ENCODE results near the gene INHBB.
"Not testable (repeated sequence)": the region's sequence is repeated elsewhere in the genome, so short reads cannot be mapped to it uniquely, and the experiment has no call there.

Gene INHBB

DNA sequence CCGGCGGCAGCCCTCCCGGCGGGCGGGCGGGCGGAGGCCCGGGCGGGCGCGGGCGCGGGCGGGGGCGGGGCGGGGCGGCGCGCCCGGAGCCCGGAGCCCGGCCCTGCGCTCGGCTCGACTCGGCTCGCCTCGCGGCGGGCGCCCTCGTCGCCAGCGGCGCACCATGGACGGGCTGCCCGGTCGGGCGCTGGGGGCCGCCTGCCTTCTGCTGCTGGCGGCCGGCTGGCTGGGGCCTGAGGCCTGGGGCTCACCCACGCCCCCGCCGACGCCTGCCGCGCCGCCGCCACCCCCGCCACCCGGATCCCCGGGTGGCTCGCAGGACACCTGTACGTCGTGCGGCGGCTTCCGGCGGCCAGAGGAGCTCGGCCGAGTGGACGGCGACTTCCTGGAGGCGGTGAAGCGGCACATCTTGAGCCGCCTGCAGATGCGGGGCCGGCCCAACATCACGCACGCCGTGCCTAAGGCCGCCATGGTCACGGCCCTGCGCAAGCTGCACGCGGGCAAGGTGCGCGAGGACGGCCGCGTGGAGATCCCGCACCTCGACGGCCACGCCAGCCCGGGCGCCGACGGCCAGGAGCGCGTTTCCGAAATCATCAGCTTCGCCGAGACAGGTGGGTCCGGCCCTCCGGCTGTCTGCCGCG is at the start of gene INHBB:
Gene INHBB (plus strand): TSS at position 111 of the 641 bp plus-strand sequence. CDS start 53 bp downstream, at position 164.
- DNase-seq (ENCODE audit: low spot score), result peak; percentile 36

DNA sequence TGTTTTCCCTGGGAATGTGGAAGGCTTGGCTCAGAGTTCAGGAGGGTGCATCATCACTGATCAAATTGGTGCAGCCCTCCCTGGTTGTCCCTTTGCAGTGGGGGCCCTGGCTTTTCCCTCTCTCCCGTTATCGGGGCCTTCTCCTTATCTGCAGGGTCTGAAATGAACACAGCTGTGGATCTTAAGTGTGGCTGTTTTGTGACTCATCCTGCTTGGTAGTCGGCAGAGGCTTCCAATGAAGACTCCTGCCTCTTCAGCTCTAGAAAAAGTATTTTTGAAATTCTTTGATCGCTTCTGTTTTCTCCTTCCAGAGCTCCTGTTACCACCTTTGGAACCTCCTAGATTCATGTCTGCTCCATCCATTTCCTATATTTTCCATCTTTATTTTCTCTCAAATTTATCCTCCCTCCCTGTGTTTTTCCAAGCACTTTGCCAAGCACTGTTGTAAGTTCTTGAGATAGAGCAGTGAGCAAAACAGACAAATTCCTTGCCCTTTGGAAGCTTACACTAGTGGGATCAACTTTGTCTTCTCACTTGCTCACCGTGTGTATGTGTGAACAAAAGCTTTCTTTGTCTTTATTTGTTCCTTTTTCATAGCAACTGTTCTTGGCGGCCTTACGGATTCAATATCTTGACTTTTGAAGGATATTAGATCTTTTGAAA is 47.6 kb upstream of the INHBB start:
- DNase-seq (ENCODE audit: low spot score), result peak; percentile 31

DNA sequence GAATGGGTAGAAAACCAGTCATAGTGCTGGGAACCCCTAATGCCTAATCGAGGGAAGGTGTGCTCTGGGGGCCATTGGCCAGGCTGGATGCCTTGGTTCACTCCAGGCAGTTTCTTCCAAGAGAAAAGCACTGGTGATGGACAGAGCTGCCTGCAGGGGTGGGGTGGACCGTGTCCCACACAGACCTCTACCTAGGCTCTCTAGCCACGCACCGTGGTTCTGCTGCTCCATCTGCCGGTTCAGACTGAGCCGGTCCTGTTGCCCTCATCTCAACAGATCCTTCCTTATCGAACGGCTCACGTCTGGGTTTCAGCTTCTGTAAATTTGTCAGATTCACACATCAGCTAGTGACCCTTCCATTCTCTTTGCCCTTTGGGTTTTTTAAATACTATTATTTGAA is 46.9 kb upstream of the INHBB start:
- no peak for DNase-seq (ENCODE audit: low spot score)

DNA sequence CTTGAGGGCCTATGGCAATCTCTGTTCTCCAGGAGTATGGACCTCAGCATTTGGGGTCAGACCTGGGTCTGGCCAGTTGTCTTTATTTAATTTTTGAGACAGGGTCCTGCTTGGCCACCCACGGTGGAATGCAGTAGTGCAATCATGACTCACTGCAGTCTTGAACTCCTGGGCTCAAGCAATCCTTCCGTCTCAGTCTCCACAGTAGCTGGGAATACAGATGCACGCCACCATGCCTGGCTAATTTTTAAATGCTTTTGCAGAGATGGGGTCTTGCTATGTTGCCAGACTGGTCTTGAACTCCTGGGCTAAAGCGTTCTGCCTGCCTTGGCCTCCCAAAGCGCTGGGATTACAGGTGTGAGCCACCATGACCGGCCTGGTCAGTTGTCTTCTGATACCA is 46.4 kb upstream of the INHBB start:
- no peak for DNase-seq (ENCODE audit: low spot score)

DNA sequence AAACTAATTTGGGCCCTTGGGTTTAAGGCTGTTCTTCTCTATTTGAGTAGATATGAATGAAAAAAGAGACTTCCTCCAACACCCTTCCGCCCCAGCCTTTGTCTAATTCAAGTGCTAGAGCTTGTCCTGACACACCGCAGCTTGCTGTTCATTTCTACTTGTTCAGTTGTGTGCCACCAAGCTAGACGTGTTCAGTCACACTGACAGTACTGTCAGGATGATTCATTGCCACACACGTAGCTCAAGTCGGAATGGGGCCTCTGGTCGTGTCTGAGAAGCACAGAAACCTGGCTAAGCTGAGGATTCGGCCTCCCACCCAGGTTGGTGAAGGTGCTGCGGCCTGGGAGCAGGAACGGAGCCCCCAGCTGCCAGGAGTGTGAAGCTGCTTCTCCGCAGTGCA is 45.6 kb upstream of the INHBB start:
- DNase-seq (ENCODE audit: low spot score), result no peak

DNA sequence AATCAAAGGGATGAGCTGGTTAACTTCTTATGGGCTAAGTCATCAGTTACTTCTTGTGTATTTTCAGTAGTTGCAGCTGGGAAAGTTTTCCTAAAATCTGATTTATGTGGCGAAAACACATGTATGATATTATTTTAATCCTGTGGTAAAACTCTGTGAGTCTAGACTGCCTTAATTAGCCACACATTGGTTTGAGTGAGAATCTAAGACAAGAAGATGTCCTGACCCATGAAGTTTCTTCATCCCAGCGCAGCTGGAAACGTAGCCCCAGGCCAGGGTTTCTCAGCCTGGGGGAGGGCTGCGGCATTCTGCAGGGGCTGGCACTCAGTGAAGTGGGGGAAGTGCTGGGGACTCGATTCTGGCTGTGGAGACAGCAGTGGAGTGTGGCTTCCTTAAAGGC is 44.7 kb upstream of the INHBB start:
- DNase-seq (ENCODE audit: low spot score), result no peak

DNA sequence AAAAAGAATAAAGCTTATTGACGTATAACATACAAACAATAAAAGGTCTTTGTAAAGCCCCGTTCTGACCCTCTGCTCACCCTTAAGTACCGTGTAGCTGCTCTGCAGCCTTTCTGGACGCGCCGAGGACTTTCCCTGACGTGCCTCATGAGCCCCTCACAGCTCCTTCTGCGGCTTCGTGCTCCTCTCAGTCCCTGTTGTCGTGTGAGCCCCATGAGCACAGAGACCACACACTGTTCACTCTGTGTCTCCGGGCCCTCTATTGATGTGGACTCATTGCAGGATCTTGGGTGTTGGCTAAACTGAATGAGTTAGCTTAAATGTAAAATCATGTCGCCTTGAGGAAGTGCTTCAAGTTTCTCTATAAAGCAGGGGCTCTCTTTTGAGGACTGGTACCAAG is 43.6 kb upstream of the INHBB start:
- no peak for DNase-seq (ENCODE audit: low spot score)

DNA sequence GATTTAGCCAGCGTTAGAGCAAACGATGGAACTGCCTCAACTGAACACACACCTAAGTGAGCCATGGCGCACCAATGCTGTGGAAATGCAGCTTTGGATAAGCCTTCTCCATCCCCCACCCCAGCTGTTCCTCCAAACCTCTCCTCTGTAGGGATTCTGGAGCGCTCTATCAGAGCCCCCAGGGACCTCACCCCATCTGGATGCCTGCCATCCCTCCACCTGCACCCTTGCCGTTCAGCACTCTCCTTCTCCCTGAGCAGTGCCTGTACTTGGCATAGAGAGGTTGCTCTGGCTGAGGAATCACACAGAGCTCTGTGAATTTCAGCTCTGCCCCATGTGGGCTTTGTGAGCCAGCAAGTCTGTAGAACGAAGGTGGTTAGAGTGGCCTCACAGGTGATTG is 42.8 kb upstream of the INHBB start:
- no peak for DNase-seq (ENCODE audit: low spot score)

DNA sequence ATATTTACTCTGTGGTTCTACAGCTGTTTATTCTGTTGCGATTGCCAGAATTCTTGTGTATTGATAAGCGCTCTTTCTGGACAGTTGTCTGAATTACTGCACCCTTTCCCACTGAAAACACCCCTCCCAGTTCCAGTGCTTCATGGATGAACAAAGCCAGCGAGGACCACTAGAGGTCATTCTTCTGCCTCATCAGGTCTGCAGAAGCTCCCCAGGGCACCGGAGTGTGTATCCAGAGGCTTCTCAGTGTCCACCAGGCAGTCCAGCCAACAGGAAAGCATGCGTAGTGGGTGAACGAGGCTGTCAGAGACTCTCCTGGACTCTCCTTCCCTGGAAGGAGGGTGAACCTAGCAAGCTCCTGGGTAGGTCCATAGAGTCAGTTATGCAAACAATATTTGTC is 40.6 kb upstream of the INHBB start:
- no peak for DNase-seq (ENCODE audit: low spot score)

DNA sequence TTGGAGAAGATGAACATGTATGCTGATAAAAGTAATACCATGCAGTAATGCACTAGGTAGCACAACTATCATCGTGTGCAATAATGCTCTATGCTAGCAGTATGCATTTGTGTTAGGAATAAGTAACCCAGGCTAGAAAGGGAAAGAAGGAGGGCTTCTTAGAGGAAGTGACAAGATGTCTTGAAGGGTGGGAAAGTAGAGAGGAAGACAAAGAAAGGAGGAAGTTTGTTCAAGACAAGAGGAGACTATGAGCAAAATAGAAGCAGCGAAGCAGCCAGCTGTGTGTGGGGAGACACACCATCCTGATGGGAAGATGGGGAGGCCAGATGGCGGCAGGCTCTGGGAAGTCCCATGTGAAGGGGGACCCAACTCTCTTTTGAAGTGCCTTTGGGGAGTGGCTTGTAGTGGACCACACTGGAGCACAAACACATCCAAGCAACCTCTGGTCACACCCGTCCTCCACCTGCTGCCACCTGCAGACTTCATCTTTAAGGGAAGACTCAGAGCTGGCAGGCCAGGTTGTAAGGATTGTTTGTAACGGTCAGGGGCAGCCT is 39.9 kb upstream of the INHBB start:
- DNase-seq (ENCODE audit: low spot score), result no peak

DNA sequence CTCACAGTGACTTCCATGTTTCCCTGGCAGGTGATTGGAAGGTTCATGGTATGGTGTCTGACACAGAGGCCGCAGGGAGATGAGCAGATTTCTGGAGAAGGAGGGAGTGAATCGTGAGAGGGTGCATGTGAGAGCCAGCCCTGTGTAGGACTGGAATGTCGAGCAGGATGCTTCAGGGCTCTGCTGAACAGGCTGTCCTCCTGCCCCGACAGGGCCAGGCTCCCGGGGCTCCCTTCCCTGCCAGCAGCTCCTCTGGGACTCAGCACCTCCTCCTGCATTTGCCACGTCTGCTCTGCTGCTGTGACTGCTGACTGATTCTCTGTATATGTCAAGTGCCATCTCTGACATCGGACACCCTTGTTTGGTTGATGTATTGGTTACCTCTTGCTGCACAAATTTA is 38.5 kb upstream of the INHBB start:
- DNase-seq (ENCODE audit: low spot score), result no peak

DNA sequence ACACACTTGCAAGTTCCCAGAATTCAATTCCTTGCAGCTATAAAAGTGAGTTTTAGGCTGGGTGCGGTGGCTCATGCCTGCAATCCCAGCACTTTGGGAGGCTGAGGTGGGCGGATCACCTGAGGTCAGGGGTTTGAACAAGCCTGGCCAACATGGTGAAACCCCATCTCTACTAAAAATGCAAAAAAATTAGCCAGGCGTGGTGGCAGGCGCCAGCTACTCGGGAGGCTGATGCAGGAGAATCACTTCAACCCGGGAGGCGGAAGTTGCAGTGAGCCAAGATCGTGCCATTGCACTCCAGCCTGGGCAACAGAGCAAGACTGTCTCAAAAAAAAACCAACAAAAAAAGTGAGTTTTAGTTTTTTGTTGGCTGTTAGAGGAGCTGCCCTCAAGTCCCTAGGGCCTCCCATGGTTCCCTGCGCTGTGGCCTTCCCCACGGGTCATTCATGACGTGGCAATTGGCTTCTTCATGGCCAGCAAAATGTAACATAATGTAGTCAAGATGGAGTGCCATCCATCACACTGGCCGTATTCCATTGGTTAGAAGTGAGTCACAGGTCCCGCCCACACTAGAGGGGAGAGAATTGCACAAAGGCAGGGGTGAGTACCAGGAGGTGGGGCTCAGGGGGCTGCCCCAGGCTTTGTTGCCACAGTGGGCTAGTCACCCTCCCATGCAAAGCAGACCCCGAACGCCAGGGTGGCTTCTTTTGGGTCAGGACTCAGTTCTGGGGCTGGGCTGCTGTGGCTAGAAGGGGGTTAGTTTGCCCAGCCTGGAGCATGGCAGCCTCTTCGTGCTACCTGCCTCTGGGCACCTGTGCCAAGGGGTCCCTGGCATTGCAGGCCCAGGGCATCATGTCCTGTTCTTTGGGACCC is 37.7 kb upstream of the INHBB start:
- DNase-seq (ENCODE audit: low spot score), result no peak

DNA sequence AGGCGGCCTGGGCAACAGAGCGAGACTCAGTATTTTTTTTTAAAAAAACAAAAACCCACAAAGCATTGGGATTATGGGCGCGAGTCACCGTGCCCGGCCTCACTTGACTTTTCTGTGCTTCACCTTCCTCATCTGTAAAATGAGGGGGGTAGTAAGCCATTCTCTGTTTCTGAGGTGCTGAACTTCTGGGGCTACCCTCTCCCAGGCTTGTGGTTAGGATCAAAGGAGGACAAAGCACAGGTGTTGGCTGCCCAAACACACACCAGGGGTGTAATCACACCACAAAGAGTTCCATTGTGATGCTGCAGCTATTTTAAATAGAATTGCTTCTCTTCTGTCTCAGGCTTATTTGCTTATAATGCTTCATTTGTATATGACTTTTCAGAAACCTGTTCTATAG is 35.8 kb upstream of the INHBB start:
- DNase-seq (ENCODE audit: low spot score), result no peak

DNA sequence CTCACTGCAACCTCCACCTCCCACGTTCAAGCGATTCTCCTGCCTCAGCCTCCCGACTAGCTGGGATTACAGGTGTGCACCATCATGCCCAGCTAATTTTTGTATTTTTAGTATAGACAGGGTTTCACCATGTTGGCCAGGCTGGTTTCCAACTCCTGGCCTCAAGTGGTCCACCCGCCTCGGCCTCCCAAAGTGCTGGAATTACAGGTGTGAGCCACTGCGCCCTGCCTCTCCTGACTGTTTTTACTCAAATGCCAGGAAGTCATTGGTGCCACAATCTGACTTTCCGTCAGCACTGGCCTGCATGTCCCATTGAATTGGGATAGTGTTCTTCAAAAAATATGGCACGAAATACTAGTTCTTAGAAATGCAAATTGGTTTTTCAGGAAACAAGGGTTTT is 35.1 kb upstream of the INHBB start:
- DNase-seq (ENCODE audit: low spot score), result not testable (repeated sequence)

DNA sequence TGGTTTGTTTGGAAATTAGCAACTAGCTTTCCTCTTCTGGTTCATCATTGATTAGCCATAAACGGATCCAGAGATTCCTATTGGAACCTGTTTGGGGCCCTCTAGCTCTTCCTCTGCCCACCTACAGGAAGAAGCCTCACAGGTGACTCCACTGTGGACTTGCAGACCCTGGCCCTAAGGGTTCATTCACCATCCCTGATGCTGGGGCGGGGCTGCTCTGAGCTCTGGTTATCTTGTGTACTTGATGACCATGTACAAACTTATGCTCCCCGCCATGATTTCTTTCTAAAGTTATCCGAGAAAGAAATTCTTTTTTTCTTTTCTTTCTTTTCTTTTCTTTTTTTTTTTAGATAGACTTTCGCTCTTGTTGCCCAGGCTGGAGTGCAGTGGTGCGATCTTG is 33.9 kb upstream of the INHBB start:
- no peak for DNase-seq (ENCODE audit: low spot score)

DNA sequence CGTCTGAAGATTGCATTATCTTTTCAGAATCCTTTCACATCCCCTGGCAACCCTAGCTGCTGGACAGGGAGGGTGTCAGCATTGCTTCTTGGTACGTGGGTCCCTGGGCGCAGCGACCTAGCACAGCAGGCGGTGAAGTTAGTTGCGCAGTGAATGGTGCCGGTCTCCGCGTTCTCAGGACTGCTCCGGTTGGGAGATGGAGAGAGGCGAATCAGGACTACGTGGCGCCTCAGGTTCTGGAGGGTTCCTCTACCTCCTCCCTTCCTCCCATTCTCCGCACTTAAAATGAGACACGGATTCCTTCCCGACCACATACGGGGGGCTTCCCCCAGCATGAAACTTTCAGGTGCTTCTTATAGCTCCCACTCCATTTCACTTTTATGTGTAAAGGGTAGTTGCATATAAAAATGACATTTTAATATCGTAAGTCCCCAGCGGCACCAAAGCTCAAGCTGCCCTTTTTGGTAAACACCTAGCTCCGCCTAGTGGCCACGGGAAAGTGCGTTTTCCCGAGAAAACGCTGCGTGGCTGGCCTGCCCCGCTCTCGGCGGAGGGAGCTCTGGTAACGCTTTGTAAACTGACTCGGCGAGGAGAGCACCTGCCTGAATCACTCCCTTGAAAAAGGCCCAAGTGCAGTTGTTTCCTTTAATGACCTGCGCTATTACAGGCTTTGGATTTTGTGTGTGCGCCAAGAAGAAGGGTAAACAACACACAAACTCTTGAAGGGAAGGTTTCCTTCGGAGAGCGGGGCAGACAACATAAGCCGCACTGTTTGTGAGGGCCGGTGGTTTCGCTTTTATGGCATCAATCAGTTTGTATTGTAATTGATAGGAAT is 32.9 kb upstream of the INHBB start:
- peak; percentile 80 for DNase-seq (ENCODE audit: low spot score)

DNA sequence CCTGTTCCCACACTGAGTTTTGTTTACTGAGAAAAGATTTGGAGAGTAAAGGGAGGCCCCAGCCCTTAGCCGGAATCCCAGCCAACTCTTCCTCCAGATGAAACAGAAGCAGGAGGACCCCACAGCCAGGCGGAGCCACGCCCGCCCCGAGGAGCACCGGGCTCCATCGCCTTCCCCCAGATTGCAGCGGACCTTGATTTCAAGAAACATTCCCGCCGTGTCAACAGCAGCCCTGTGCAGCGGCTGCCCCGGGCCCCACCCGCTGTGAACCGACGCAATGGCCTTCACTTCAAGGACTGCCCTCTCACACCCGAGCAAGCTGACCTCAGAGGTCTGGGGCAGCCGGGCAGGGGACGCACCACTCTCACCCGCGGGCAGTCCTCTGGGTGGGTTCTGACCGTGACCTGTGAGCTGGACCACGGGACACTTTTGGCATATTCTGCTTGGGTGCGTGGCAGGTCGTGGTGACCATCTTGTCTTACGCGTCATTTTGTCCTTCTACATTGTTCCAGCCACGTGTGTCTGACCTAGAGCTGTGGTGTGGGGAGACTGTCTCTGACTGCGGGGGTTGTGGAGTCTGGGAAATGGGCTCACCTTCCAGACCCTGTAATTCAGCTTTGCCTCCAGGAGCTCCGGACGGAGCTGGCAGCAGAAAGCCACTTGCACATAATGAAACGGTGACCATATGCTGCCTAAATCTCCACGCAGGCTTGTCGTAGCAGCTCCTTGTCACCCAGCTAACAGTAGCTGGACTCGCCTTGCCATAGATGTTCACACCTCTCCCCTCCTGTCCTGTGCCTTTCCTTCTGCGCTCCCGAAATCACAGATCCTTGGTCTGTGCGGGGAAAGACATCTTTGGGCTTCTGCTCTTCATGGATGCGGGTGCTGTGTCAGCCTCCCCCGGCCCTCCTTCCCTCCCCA is 32.0 kb upstream of the INHBB start:
- no peak for DNase-seq (ENCODE audit: low spot score)

DNA sequence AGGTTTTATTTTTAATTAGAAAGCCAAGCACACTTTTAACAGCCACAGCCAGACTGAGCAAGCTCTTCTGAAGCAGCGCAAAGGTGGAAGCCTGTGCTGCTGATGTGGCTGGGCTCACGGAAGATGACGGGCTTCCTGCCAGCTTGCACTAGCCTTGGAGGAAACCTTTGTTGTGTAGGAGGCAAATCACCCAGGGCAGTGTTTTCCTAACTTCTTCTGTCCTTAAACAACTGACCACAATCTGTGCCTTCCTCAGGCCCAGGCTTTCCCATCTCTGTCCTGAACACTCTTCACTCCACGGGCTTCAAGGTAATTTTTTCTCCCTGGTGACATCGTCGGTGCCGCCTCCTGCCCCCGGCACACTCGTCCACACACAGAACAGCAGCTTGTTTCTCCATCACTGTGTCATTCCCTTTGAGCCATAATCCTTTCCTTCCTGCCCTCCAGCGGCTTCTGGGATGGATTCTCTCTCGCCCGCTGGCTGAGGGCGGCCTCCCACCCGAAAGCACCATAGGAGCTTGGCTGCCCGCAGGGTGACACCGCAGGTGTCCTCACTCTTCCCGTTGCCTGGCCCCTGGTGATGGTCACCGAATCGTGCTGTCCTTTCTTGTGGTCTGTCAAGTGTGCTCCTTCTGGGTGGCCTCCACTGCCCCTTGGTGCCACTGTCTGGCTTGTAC is 31.1 kb upstream of the INHBB start:
- DNase-seq (ENCODE audit: low spot score), result no peak

DNA sequence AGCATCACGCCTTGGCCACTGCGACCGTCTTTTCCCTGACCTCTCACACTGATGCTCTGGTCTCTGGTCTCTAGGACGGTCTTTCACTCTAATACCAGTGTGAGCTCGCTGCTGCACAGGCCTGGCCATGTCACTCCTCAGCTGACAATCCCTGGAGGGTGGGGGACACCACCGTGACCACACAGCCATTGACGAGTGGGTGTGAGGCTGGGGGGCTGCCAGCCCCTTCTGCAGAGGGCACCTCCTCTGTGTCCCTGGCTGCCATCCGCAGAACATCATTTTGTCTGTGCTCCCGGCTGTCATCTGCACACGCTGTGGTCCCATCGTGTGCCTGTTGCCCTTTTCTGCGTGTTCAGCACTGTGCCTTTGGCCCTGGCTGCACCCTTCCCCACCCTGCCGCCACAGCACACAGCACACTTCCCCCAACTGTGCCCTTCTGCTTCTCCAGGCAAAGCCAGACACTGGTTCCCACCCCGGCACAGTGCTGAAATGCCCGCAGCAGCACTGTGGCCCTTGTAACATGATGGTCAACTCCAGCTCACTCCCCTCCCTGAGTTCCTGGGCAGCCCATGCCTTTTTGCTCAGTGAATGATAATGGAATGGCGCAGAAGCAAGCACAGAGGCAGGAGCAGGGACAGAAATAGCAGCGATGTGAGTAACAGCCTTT is 30.4 kb upstream of the INHBB start:
- no peak for DNase-seq (ENCODE audit: low spot score)

DNA sequence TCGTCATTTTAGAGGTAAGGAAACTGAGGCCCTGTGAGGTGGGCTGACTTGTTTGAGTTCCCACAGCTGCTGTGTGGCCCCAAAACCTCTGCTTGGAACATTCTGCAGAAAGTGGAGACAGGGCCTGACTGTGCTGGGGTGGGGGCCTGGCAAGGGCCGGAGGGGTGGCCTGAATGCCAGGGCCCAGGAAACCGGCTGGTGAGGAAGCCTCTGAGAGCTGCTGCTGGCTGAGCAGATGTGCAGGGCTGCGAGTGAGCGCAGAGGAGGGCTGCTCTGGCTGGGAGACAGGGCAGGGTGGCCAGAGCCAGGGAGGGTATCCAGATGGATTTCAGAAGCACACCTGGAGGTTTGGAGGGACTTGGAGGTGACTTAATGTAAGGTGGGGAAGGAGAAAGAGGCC is 29.9 kb upstream of the INHBB start:
- no peak for DNase-seq (ENCODE audit: low spot score)
